GM12874 (cell line): Measurements from ENCODE around the gene ANKRD63.

Experiments used
- CTCF ChIP-seq: IDR thresholded peaks from 2 replicates; pipeline ENCODE4 v1.5.1; 2011; ENCODE audit warnings: low read depth, mild to moderate bottlenecking, control low read depth, low read length, moderate library complexity; ENCODE audit not compliant: insufficient read depth

Gene ANKRD63

GRCh38 chr15:40320931-40321371, 38.1 kb upstream of the ANKRD63 start:
- TF ChIP-seq CTCF = peak; percentile 80

- TF ChIP-seq CTCF = no peak
These were observed 37.5 kb upstream of the ANKRD63 start for GRCh38 chr15:40320409-40320808.

- no peak for TF ChIP-seq CTCF
These were observed 34.7 kb upstream of the ANKRD63 start for GRCh38 chr15:40317580-40317979.

GRCh38 chr15:40316931-40317330, 34.1 kb upstream of the ANKRD63 start:
- no peak for TF ChIP-seq CTCF

GRCh38 chr15:40314723-40315276, 31.9 kb upstream of the ANKRD63 start:
- TF ChIP-seq CTCF = no peak

GRCh38 chr15:40313531-40314398, 30.9 kb upstream of the ANKRD63 start:
- TF ChIP-seq CTCF = no peak

GRCh38 chr15:40312370-40313158, 29.7 kb upstream of the ANKRD63 start:
- TF ChIP-seq CTCF = no peak
